Measurements from ENCODE around the gene SLC6A18. TPM values are rescaled to one million over a fixed set of nuclear protein-coding genes. Genes with fewer than 3 reads are reported as not detected.

SLC6A18 gene
- total and polyA plus RNA-seq, 7 donors: not detected

DNA sequence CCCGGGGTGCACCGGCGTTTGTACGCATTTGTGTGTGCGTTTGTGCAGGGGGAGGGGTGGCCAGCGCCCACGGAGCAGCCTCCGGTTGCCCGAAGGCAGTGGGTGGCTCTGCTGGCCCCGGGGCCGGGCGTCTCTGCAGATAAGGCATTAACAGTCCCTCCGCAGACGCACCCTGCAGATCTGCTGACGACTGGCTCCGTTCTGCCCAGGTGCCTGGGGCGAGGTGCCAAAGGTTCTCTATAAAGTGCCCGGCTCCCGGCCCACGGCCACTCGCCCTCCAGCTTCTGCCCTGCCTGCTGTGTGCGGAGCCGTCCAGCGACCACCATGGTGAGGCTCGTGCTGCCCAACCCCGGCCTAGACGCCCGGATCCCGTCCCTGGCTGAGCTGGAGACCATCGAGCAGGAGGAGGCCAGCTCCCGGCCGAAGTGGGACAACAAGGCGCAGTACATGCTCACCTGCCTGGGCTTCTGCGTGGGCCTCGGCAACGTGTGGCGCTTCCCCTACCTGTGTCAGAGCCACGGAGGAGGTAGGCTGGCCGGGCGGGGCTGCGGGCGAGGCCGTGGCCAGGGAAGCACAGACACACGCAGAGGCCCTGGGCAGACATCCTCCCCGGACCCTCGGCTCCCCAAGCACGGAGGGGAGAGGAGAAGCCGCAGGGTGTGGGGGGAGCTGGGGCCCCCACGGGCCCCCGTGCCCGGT lies 23.7 kb upstream of the SLC6A18 start, which contains the start of gene SLC6A19:
Gene SLC6A19, plus strand, starts transcription at position 269 of the 699 bp plus-strand sequence. Its CDS starts 56 bp downstream, at position 325.
- peaks cover 0 to 65% (median 10%) of the 10 kb centered on the region in 3 donors for H3K27me3 ChIP-seq (ENCODE audit: insufficient read depth in 3 of 3, low read length in 2 of 3)
- 70 to 75% (median 71%) methylated on average over 45 to 51 of the region's 51 CpGs for WGBS, 3 donors
- intact Hi-C loops (cut with DNase I): no loop called here

GRCh38 chr5:1202026-1202797 lies 23.0 kb upstream of the SLC6A18 start:
- Histone ChIP-seq H3K27ac (no peak overlapping the region), H3K4me1 (no peaks in the 10 kb centered on the region), H3K36me3 (ENCODE audit: insufficient read depth in 1 of 2, low read depth in 1 of 2) (no peaks in the 10 kb centered on the region), H3K9me3 (no peaks in the 10 kb centered on the region), H3K27me3 (ENCODE audit: insufficient read depth in 3 of 3, low read length in 2 of 3) (peaks cover 0 to 73% (median 12%) of the 10 kb centered on the region in 3 donors), H3K4me3 (no peak overlapping the region)
- 73 to 81% (median 77%) methylated on average over 22 to 26 of the region's 26 CpGs for WGBS, 3 donors
- intact Hi-C loops (cut with DNase I): no loop called here
- DNase-seq (peak in 1 of 2 donors; percentile 10), ATAC-seq (no peak)
- TF ChIP-seq CTCF (IDR thresholded peaks at IDR 0.05): no peak

More for the DNA sequence above, 23.7 kb upstream of the SLC6A18 start, which contains the start of gene SLC6A19:
- Histone ChIP-seq H3K36me3 (ENCODE audit: insufficient read depth in 1 of 2, low read depth in 1 of 2) (no peaks in the 10 kb centered on the region), H3K27ac (no peak within 1 kb of the TSS), H3K4me1 (no peaks in the 10 kb centered on the region), H3K9me3 (no peaks in the 10 kb centered on the region), H3K4me3 (no peak within 1 kb of the TSS)
- DNase-seq (peak in 1 of 2 donors; percentile 10), ATAC-seq (no peak)
- no peak for TF ChIP-seq CTCF (IDR thresholded peaks at IDR 0.05)

DNA sequence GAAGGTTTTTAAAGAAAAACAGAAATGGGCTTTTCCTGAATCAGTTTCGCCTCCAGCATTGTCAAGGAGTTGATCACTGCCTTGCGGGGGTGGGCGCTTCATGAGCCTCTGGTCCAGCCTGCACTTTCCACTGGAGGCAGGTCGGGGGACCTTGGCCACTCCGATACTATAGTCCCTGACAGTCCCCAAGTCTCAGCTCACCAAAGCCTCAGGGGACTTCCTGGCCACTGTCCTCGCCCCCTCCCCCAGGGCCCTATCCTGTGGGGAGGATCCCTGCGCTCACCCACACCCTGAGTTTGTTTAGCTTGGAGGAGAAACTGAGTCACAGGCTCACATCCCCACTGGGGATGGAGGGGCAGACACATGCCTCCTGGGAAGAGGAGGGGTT lies 22.4 kb upstream of the SLC6A18 start:
- peaks cover 0 to 76% (median 12%) of the 10 kb centered on the region in 3 donors for H3K27me3 ChIP-seq (ENCODE audit: insufficient read depth in 3 of 3, low read length in 2 of 3)

GRCh38 chr5:1203311-1203967 lies 21.7 kb upstream of the SLC6A18 start:
- WGBS, 3 donors: 59 to 73% (median 69%) methylated on average over 21 to 24 of the region's 24 CpGs
- Histone ChIP-seq H3K27ac (no peak overlapping the region), H3K36me3 (ENCODE audit: insufficient read depth in 1 of 2, low read depth in 1 of 2) (no peaks in the 10 kb centered on the region), H3K4me1 (no peaks in the 10 kb centered on the region), H3K27me3 (ENCODE audit: insufficient read depth in 3 of 3, low read length in 2 of 3) (peaks cover 0 to 77% (median 15%) of the 10 kb centered on the region in 3 donors), H3K9me3 (no peaks in the 10 kb centered on the region), H3K4me3 (no peak overlapping the region)
- intact Hi-C loops (cut with DNase I): no loop called here
- no peak for TF ChIP-seq CTCF (IDR thresholded peaks at IDR 0.05)
- ATAC-seq (no peak), DNase-seq (peak in 1 of 2 donors; percentile 14)

More for the DNA sequence above, 22.4 kb upstream of the SLC6A18 start:
- intact Hi-C loops (cut with DNase I): no loop called here
- Histone ChIP-seq H3K36me3 (ENCODE audit: insufficient read depth in 1 of 2, low read depth in 1 of 2) (no peaks in the 10 kb centered on the region), H3K27ac (no peak overlapping the region), H3K4me3 (no peak overlapping the region), H3K4me1 (no peaks in the 10 kb centered on the region), H3K9me3 (no peaks in the 10 kb centered on the region)
- DNase-seq: peak in 1 of 2 donors; percentile 28
- no peak for ATAC-seq
- 85 to 87% (median 86%) methylated on average over 7 of the region's 7 CpGs for WGBS, 3 donors
- TF ChIP-seq CTCF (IDR thresholded peaks at IDR 0.05): no peak
